Stimulated activated naive CD8-positive, alpha-beta T cell treated with anti-CD3 and anti-CD28 coated beads, Interleukin-15, Interleukin-2, amounts not matched to agents 100 ng/mL and 50 ng/mL, for 24 hours (primary cell): ENCODE data around the gene WDR5B.

Source experiments
- H3K27ac Mint-ChIP-seq: one replicate; pipeline ENCODE4 v1.8.0; 2021; ENCODE audit warnings: mild to moderate bottlenecking, mixed read lengths
- H3K27me3 Mint-ChIP-seq: one replicate; pipeline ENCODE4 v1.8.0; 2021; ENCODE audit warnings: mixed read lengths
- H3K36me3 Mint-ChIP-seq: one replicate; pipeline ENCODE4 v1.8.0; 2021; ENCODE audit warnings: low read depth, mixed read lengths
- H3K4me1 Mint-ChIP-seq: one replicate; pipeline ENCODE4 v1.8.0; 2021; ENCODE audit warnings: low read depth, mixed read lengths
- H3K4me3 Mint-ChIP-seq: one replicate; pipeline ENCODE4 v1.8.0; 2021; ENCODE audit warnings: mild to moderate bottlenecking, mixed read lengths
- H3K9me3 Mint-ChIP-seq: one replicate; pipeline ENCODE4 v1.8.0; 2021; ENCODE audit warnings: mixed read lengths

Gene WDR5B

DNA sequence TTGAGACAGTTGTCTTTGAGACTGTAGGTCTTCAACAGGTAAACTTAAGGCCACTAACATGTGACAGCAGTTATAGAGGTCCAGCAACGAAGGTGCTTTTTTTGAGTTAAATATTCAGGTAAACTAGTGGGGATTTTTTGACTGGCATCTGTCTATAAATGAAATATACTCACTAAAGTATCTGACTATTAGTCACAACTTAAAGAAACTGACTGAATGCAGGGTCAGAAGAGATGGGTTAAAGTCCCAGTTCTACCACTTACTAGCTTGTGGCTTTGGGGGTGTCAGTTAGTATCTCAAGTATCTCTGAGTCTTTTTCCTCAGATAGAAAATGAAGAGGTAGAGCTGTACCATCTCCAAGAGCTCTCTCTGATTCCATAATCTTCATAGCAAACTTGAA, 50.8 kb downstream of the WDR5B start:
- Mint-ChIP-seq H3K27ac (no peak overlapping the region), H3K9me3 (no peaks in the 10 kb centered on the region), H3K4me3 (no peak overlapping the region), H3K36me3 (peaks cover 78% of the 10 kb centered on the region), H3K27me3 (no peaks in the 10 kb centered on the region), H3K4me1 (peaks cover 15% of the 10 kb centered on the region)

DNA sequence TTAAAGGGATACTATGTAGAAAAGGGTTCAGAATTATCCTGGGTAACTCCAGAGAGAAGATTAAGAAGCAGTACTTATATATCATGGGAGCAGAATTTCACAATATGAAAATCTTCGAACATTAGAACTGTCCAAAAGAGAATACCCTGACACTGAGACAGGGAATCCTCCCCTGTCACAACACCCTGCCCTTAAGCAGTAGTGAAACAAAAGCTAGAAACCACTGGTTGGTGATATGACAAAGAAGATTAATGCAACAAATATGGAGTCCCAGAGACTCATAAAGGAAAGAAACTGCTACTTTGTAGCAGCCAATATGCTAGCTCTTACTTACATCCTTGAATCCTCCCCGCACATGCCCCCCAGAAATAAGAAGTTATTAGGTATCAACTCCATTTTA, 51.4 kb downstream of the WDR5B start:
- Mint-ChIP-seq H3K27me3 (no peaks in the 10 kb centered on the region), H3K27ac (no peak overlapping the region), H3K4me3 (no peak overlapping the region), H3K4me1 (peaks cover 15% of the 10 kb centered on the region), H3K36me3 (peaks cover 74% of the 10 kb centered on the region), H3K9me3 (no peaks in the 10 kb centered on the region)
